HL-60 (cell line): ENCODE measurements around the gene NEU3.

ENCODE experiments used
- GABPA ChIP-seq: IDR thresholded peaks from 2 replicates; pipeline ENCODE4 v1.6.1; 2012; ENCODE audit warnings: low read depth
- POLR2AphosphoS5 ChIP-seq: IDR thresholded peaks from 2 replicates; pipeline ENCODE4 v1.6.1; 2012; ENCODE audit warnings: low read depth
- SPI1 ChIP-seq: IDR thresholded peaks from 2 replicates; pipeline ENCODE4 v1.6.1; 2012; ENCODE audit warnings: low read depth, mild to moderate bottlenecking, borderline replicate concordance
- TF ChIP-seq, protein P1 (sequence below): IDR thresholded peaks from one replicate; pipeline ENCODE4 v1.5.1; 2011; ENCODE audit warnings: low read length, control low read depth, inconsistent platforms; ENCODE audit not compliant: insufficient read depth
- TF ChIP-seq, protein P2 (sequence below): IDR thresholded peaks from 2 replicates; pipeline ENCODE4 v1.6.1; 2012; ENCODE audit warnings: low read depth; ENCODE audit not compliant: insufficient replicate concordance

DNA sequence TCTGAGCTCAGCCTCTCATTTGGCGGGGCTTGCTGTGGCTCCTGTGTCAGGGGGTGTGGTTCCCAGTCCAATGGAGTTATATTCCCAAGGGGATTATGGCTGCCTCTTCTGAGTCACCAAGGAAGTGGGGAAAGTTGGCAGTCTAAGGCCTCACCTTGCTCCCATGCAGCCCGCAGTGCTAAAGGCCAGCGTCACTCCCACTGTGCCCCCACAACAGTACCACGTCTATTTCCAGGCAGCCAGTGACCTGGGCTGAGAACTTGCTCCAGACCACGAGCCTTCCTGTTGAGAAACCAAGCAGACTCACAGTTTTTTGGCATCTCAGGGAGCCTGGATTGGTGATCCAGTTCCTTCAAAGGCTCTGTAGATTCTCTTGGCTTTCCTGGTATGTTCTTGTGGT is 62.3 kb downstream of the NEU3 start:
- TF ChIP-seq, protein P1, sequence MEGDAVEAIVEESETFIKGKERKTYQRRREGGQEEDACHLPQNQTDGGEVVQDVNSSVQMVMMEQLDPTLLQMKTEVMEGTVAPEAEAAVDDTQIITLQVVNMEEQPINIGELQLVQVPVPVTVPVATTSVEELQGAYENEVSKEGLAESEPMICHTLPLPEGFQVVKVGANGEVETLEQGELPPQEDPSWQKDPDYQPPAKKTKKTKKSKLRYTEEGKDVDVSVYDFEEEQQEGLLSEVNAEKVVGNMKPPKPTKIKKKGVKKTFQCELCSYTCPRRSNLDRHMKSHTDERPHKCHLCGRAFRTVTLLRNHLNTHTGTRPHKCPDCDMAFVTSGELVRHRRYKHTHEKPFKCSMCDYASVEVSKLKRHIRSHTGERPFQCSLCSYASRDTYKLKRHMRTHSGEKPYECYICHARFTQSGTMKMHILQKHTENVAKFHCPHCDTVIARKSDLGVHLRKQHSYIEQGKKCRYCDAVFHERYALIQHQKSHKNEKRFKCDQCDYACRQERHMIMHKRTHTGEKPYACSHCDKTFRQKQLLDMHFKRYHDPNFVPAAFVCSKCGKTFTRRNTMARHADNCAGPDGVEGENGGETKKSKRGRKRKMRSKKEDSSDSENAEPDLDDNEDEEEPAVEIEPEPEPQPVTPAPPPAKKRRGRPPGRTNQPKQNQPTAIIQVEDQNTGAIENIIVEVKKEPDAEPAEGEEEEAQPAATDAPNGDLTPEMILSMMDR, result no peak
- TF ChIP-seq GABPA (no peak), POLR2AphosphoS5 (no peak), SPI1 (no peak)
- TF ChIP-seq, protein P2, sequence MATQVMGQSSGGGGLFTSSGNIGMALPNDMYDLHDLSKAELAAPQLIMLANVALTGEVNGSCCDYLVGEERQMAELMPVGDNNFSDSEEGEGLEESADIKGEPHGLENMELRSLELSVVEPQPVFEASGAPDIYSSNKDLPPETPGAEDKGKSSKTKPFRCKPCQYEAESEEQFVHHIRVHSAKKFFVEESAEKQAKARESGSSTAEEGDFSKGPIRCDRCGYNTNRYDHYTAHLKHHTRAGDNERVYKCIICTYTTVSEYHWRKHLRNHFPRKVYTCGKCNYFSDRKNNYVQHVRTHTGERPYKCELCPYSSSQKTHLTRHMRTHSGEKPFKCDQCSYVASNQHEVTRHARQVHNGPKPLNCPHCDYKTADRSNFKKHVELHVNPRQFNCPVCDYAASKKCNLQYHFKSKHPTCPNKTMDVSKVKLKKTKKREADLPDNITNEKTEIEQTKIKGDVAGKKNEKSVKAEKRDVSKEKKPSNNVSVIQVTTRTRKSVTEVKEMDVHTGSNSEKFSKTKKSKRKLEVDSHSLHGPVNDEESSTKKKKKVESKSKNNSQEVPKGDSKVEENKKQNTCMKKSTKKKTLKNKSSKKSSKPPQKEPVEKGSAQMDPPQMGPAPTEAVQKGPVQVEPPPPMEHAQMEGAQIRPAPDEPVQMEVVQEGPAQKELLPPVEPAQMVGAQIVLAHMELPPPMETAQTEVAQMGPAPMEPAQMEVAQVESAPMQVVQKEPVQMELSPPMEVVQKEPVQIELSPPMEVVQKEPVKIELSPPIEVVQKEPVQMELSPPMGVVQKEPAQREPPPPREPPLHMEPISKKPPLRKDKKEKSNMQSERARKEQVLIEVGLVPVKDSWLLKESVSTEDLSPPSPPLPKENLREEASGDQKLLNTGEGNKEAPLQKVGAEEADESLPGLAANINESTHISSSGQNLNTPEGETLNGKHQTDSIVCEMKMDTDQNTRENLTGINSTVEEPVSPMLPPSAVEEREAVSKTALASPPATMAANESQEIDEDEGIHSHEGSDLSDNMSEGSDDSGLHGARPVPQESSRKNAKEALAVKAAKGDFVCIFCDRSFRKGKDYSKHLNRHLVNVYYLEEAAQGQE, result no peak
